GM10266 (cell line): Measurements from ENCODE around the gene GALK2.

Source experiments
- DNase-seq: peaks from one replicate; pipeline ENCODE4 v3.0.0; 2012; ENCODE audit errors: extremely low spot score
- TF ChIP-seq, protein P1 (sequence below): IDR thresholded peaks from 2 replicates; pipeline ENCODE4 v1.5.1; 2012; ENCODE audit warnings: mild to moderate bottlenecking, low read depth; ENCODE audit not compliant: control insufficient read depth, insufficient read depth; ENCODE audit errors: missing control alignments

The GALK2 gene

DNA sequence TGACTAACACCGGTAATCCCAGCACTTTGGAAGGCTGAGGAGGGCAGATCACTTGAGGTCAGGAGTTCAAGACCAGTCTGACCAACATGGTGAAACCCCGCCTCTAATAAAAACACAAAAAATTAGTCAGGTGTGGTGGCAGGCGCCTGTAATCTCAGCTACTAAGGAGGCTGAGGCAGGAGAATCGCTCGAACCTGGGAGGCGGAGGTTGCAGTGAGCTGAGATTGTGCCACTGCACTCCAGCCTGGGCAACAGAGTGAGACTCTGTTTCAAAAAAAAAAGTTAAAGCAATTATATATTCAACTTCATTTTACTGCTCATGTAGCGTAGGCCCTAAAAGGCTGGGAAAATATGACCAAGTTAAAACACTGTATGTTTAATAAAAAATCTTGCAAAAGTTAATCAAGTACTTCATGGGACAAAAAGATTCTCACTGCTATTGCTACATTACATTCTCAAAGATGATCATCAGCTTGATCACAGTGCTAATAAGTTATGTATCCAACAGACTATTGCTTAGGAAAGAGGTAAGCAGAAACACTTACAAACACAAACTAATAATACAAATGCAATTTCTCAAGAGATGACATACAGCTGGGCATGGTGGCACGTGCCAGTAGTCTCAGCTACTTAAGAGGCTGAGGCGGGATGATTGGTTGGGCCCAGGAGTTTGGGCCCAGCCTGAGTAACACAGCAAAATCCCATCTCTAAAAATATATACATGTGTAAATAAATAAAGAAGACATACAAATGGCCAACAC lies 17.3 kb upstream of the GALK2 start:
- DNase-seq: no peak
- TF ChIP-seq, protein P1, sequence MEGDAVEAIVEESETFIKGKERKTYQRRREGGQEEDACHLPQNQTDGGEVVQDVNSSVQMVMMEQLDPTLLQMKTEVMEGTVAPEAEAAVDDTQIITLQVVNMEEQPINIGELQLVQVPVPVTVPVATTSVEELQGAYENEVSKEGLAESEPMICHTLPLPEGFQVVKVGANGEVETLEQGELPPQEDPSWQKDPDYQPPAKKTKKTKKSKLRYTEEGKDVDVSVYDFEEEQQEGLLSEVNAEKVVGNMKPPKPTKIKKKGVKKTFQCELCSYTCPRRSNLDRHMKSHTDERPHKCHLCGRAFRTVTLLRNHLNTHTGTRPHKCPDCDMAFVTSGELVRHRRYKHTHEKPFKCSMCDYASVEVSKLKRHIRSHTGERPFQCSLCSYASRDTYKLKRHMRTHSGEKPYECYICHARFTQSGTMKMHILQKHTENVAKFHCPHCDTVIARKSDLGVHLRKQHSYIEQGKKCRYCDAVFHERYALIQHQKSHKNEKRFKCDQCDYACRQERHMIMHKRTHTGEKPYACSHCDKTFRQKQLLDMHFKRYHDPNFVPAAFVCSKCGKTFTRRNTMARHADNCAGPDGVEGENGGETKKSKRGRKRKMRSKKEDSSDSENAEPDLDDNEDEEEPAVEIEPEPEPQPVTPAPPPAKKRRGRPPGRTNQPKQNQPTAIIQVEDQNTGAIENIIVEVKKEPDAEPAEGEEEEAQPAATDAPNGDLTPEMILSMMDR: no peak

DNA sequence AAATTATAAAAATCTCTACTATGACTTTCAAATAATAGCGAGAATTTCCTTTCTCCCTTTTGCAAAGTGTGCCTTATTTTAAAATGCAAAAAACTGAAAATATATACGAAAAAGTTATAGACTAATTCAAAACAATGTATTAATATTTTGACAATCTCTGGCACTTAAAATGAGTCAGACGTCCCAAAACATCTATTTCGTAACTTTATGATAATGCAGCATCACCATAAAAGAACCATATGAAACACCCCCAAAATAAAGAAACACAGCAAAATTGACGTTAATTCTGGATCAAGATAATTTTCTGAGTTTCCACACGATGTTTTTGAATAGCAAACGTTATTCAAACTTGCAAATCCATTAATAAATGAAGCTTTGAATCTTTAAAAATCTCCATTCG lies 15.7 kb upstream of the GALK2 start:
- DNase-seq: no peak
- TF ChIP-seq, protein P1: no peak

DNA sequence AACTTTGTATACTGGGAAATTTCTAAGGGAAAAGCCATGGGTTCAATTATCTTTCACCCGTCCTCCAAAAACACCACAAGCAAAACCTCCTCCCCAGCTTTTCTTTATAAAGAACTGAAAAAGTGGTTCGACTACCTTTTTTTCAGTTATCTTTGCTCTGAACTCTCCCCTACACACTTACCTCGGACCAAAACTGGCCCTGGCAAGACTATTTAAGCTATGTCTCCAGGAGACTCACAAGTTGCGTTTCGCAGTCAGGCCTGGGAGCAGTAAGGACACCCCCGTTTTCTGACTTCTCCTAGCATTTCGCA lies 15.3 kb upstream of the GALK2 start:
- no peak for DNase-seq
- TF ChIP-seq, protein P1: no peak

DNA sequence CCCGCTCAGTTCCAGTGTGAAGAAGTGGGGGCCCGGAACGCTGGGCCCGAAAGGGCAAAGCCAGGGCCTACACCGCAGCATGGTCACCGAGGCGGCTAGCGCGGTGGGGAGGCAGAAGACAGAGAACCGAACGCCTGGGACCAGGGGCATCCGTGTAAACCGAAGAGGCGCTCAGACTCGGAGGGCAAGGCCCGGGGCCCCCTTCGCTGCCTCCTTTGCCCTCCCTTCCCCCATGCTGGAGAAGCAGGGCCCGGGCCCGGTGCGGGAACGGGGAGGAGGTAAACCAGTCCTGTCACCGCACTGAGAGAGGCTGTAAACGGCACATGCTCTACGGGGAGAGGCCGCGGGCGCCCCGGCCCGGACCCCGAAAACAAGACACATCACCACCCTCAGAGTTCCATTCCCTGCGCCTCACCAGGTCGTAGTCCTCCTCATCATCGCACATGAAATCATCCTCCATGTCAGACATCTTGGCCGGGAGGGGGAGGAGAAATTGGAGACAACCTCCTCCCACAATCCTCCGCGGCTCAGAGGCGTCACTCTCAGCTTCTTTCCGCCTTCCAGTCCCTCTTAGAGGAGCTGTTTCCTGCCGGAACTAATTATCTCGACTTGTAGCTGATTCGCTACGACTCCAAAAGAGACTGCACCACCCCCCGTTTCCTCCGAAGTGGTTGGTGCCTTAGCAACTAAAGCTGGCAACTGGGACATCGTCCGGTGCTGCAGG lies 14.8 kb upstream of the GALK2 start, which contains the start of gene COPS2:
Gene COPS2 (minus strand): TSS at position 490 of the 724 bp plus-strand sequence. CDS start 21 bp downstream, at position 469.
- TF ChIP-seq, protein P1: no peak
- DNase-seq: peak; percentile 76

DNA sequence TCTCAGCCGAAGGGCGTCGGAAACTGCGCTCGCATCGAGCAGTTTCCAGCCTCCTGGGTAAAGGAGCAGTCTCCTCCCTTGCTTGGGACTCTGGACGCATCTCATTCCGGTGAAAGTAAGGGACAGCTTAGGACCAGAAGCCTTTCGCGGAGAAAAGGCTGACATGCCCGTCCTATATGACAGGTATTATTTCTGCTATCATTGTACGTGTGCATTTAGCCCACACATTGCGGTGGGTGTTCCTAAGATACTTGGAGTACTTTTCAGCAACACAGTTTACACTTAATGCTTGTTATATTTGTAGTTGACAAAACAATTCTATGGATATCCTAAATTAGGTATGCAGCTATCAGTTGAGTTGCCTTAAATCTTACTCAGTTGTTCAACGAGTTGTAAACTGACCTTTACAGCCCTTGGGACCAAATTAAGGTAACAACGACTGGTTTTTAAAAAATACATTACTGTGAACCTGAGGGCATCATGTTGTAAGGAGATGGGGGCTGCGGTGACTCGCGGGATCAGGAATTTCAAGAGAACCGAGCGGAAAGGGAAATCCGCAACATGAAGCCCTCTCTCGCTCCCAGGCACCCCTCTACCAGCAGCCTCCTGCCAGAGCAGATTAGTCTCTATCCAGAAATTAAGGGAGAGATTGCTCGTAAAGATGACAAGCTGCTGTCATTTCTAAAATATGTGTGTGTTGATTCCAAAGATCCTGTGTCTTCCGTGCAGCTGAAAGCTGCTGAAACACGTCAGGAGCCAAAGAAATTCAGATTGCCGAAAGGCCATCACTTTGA lies 14.0 kb upstream of the GALK2 start:
- TF ChIP-seq, protein P1: no peak
- no peak for DNase-seq

DNA sequence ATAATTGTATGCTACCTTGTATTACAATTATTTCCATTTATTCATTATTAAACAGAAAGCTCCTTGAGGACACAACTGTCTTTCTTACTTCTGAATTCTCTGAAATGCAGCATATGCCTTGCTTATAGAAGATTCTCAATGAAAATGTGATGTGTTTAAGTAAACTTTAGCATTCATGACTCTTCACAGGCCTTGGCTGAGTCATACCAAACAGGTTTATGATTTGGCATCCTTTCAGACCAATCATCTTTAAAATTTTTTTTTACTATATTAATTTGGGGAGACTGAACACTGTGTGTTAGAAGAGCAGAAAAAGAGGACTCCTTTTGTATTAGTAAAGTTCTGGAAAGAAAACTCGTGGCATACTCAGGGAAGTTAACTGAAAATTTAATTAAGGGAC lies 6.4 kb upstream of the GALK2 start:
- TF ChIP-seq, protein P1: no peak
- no peak for DNase-seq
